COLO829 (cell line): ENCODE data around the gene HAS3.
"Not testable (repeated sequence)": the region's sequence is repeated elsewhere in the genome, so short reads cannot be mapped to it uniquely, and the experiment has no call there.

Experiments used
- DNase-seq: peaks from one replicate; pipeline ENCODE4 v3.0.0; 2012; ENCODE audit warnings: low spot score

The HAS3 gene

GRCh38 chr16:69116906-69117305 is 11.5 kb downstream of the HAS3 start:
- DNase-seq, result no peak

GRCh38 chr16:69118468-69118867 is 13.0 kb downstream of the HAS3 start:
- DNase-seq, result no peak

DNA sequence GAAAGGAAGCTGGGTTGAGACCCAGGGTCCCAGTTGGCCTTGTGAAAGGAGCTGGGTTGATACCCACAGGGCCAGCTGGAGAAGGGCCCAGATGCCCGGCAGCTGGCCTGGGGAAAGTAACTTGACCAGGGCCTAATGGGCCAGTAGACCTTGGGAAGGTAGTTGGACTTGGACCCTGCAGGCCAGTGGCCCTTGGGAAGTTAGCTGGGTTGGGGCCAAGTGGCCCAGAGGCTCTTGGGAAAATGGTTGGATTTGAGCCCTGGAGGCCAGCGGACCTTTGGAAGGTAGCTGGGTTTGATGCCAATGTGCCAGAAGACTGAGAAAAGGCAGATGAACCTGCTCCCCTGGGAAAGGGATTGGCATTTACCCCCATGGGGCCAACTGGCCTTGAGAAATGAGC is 13.5 kb downstream of the HAS3 start:
- no peak for DNase-seq

DNA sequence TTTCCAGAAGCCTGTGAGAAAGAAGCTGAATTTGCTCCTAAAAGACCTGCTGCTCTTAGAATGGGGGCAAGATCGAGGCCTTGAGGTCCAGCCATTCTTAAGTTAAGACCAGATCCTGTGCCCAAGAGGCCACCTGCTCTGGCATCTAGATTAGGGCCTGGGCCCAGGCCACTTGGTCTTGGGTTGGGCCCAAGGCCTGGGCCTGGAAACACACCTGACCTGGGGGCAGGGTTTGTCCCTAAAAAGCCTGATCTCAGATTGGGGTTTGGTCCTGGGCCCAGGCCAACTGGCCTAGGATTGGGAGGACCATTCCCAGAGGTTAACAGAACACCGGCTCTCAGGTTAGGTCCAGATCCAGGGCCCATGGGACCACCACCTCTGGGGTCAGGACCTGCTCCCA is 14.1 kb downstream of the HAS3 start:
- no peak for DNase-seq

DNA sequence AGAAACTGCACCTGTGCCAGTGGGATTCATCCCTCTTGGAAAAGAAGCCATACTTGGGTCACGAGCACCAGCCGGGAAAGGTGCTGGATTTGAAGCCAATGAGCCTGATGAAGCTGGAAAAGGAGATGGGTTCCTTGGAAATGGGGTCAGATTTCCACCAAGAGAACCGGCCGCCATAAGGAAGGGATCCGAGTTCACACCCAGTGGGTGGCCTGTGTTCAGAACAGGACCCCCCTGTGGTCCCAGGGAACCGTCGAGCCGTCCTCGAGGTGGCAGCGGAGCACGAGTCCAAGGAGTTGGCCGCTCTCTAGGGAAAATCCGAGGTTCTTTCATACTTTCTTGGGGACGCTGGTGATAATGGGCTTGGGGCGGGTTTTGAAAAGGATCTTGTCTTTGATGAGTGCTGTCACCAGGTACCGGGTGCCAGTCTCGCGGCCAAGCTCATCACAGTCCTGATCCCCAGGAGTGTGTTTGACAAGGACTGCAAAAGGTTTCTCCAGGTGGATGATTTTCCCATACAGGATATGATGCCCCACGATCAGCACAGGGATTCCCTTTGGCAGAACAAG is 14.7 kb downstream of the HAS3 start:
- no peak for DNase-seq

GRCh38 chr16:69123910-69124309 is 18.5 kb downstream of the HAS3 start:
- peak; percentile 36 for DNase-seq

GRCh38 chr16:69124406-69124805 is 19.0 kb downstream of the HAS3 start:
- DNase-seq, result not testable (repeated sequence)

GRCh38 chr16:69124961-69125360 is 19.5 kb downstream of the HAS3 start:
- not testable (repeated sequence) for DNase-seq

DNA sequence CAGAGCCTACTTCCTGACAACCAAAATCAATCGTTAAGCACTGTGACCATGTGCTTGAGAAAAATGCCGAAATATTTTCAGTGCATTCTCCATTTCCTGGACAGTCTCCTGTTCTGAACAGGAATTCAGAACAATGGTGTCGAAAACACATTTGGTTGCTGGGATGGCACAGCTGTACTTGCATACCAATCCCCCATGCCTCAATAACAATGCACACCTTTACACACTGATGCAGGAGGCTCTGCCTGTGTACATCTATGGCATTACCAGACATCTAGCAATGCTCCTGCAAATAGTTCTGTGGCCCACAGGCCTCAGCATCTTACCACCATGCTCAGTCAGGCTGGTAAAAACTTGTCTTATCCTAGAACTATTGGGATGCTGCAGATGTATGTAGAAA is 20.8 kb downstream of the HAS3 start:
- DNase-seq, result no peak

DNA sequence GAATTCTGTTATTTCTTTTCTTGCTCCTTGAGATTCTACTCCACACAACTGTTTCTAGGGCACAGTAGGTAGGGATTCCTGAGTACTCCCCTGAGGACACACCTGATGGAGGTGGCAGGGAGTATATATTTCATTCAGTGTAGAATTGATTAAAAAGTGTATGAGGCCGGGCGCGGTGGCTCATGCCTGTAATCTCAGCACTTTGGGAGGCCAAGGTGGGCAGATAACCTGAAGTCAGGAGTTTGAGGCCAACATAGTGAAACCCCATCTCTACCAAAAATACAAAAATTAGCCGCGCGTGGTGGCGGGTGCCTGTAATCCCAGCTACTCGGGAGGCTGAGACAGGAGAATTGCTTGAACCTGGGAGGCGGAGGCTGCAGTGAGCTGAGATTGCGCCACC is 21.3 kb downstream of the HAS3 start:
- not testable (repeated sequence) for DNase-seq

- DNase-seq, result no peak
Observed at GRCh38 chr16:69127966-69128510, 22.6 kb downstream of the HAS3 start.

DNA sequence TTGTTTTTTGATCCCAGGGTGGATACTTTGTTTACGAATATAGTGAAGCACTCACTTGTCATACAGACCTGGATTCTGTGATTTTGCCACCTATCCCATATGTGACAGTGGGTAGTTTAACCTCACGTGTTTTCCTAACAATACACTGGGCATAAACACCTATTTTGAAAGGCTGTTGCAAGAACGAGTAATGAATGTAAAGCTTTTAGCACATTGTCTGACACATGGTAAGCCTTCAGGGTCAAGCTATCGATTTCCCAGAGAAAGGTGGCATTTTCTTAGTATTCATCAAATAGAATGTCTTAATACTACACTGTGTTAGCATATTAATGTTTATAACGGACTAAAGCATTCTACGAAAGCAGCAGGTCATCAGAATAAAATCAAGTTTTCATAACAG is 25.0 kb downstream of the HAS3 start:
- DNase-seq, result no peak

DNA sequence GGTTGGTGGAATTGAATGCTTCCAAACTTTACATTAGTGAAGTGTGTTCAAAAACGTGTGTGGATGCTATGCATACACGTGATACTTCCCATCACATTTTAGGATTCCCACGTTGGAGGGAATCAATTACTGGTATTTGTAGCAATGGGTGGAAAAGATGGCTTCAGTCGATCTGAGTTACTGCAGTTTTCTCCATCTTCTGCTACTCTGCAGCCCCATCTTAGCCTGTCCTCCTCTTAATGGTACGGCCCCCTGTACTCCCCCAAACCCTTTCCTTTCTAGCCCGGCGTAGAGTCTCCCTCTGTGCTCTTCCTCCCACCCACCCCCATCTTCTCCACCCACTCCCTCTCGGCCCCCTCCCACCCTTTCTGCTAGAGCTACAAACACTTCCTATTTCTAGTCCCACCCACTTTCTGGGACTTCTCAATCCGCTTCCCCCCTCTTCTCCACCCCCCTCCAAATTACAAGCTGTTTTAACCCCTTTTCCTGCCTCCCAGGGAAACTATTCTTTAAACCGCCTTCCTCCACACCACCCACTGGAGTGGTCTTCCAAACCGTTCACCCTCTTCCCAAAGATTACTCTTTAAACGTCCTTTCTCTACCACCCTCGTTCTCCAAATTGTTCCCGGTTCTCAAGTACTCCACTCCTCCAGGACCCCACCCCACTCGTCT is 25.9 kb downstream of the HAS3 start:
- no peak for DNase-seq

- DNase-seq, result peak; percentile 87
Observed at GRCh38 chr16:69131839-69132423, 26.5 kb downstream of the HAS3 start.

DNA sequence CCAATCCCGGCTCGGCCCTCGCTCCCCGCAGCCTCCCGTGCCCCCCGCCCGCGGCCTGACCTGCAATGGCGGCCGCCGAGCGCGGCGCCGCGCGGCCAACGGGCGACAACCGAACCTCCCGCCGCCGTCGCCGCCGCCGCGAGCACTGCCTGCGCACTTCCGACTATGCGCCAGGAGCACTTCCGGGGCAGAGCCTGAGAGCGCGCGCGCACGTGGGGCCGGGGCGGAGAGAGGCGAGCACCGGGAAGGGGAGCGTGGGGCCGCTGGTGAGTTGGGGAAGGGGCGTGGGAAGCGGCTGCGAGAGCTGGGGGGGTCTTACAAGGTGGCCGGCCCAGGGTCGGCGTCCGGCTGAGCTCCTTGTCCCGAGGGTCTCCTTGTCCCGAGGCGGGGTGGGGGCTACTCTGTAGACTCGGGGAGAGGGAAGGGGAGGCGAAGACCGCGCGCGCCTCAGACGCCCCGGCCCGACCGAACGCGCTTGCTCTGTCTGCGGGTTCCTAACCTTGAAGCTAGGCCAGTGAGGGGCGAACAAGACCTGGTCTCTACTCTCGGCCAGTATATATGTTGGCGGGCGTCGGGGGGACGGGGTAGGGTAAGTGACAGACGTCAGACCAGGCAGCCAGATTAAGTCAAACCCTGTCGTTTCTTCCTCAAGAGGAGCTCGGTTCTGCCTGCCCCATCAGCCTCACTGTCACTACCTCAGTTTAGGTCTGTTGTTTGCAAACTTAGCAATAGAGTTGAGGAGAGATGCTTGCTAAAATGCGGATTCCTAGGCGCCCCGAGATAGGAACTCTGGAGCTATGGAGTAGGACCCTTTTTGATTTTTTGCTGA is 27.2 kb downstream of the HAS3 start, which contains the start of the genes CHTF8 and UTP4:
Gene CHTF8, minus strand, starts transcription at position 165 of the 829 bp plus-strand sequence. CDS start 11,130 bp downstream, outside the sequence.
Gene UTP4, plus strand, starts transcription at position 226 of the 829 bp plus-strand sequence. CDS start 811 bp downstream, outside the sequence.
- DNase-seq, result peak; percentile 68

DNA sequence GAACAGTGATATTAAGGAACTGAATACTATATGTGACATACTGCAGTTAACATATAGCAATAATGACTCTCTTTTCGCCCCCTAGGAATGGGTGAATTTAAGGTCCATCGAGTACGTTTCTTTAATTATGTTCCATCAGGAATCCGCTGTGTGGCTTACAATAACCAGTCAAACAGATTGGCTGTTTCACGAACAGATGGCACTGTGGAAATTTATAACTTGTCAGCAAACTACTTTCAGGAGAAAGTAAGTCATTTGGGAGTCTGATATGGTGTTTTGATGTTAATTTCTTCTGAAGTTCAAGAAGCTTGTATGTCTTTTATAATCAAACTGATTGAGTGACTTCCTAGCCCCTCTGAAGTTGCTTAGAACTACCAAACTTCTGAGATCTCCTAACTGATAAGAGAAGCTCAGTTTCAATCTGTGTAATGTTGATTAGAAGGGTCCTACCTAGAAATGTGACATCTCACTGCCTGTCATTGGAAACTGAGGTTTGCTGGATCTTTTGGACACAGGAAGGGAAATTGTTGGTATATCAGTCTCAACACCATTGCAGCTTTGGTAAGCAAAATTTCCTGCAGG is 28.0 kb downstream of the HAS3 start:
- DNase-seq, result no peak

GRCh38 chr16:69138608-69139007 is 33.2 kb downstream of the HAS3 start:
- no peak for DNase-seq

DNA sequence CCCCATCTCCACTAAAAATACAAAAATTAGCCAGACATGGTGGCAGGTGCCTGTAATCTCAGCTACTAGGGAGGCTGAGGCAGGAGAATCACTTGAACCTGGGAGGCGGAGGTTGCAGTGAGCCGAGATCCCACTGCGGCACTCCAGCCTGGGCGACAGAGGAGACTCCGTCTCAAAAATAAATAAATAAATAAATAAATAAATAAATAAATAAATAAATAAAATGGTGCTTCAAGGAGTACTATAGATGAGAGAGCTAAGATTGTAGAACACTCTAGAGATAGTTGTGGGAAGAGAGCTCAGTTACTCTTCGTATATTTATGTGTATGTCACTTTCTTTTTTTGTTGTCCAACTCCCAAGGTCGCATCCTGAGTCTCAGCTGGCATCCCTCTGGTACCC is 34.0 kb downstream of the HAS3 start:
- DNase-seq, result not testable (repeated sequence)

DNA sequence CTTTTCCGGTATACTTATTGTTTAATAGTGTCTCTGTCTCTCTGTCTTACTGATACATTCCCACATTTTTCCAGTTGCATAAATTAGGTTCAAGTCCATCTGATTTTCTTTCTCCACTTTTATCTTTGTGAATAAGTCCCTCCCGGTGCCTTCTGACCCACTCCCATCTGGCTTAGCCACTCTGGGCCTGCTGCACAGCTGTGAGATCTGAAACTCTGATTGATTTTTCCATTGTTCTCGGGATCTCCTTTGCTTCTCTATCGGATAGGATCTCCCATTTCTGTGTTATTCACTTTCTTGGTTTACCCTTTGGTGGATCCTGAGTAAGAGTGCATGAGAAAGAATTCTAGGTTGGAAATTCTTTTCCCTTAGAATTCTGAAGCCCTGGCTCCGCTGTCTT is 35.6 kb downstream of the HAS3 start:
- DNase-seq, result no peak

DNA sequence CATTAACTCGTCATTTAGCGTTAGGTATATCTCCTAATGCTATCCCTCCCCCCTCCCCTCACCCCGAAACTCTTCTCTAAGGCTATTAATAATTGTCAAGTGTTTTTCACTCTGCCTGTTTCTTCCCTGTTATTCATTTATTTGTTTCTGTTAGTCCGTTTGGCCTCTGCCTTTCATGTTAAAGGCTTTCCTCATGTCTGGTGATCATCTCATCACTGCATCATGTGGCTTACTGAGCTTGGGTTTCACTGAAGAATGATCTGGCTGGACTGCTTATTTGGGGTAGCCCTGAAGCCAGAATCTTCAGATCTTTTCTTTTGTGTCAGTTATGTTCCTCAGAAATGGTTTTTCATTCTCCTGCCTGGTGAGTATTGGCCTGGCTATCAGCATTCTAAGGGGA is 36.5 kb downstream of the HAS3 start:
- DNase-seq, result no peak

- no peak for DNase-seq
Observed at GRCh38 chr16:69143116-69143515, 37.7 kb downstream of the HAS3 start.

DNA sequence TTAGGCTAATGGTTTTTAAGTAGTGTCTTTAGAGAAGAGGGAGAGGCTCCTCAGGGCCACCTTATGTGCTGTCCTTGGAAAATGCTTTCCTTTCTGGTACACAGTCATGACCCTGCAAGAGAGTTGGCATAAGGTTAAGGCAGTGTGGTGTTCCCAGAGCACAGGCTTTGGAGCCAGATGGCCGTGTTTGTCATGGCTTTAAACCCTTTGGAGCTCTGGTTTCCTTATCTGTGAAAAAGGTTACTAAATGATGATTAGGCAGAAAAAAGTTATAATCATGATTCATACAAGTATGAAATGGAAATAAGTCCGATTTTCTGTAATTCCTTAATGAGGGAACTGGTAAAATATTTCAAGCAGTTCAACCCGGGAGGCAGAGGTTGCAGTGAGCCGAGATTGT is 40.2 kb downstream of the HAS3 start:
- no peak for DNase-seq
